ENCODE results near the gene ABR.
"Not testable (repeated sequence)": the region's sequence is repeated elsewhere in the genome, so short reads cannot be mapped to it uniquely, and the experiment has no call there.

The ABR gene

GRCh38 chr17:1071103-1071825, 108.5 kb downstream of the ABR start:
- DNase-seq (ENCODE audit: low read depth) = no peak

- DNase-seq (ENCODE audit: low read depth) = no peak
Measured at GRCh38 chr17:1070411-1070810, 109.4 kb downstream of the ABR start.

- DNase-seq (ENCODE audit: low read depth) = no peak
Measured at GRCh38 chr17:1069847-1070246, 109.9 kb downstream of the ABR start.

- DNase-seq (ENCODE audit: low read depth) = no peak
Measured at GRCh38 chr17:1068356-1068755, 111.4 kb downstream of the ABR start.

- no peak for DNase-seq (ENCODE audit: low read depth)
Measured at GRCh38 chr17:1067282-1067956, 112.4 kb downstream of the ABR start.

GRCh38 chr17:1065416-1065815, 114.4 kb downstream of the ABR start:
- DNase-seq (ENCODE audit: low read depth) = not testable (repeated sequence)

- peak; percentile 96 for DNase-seq (ENCODE audit: low read depth)
Measured at GRCh38 chr17:1060991-1061390, 118.8 kb downstream of the ABR start.

GRCh38 chr17:1059131-1059795, 120.5 kb downstream of the ABR start:
- DNase-seq (ENCODE audit: low read depth) = no peak

GRCh38 chr17:1058423-1059130, 121.2 kb downstream of the ABR start:
- DNase-seq (ENCODE audit: low read depth) = peak; percentile 40

GRCh38 chr17:1056761-1057160, 123.0 kb downstream of the ABR start:
- DNase-seq (ENCODE audit: low read depth) = no peak

- peak; percentile 67 for DNase-seq (ENCODE audit: low read depth)
Measured at GRCh38 chr17:1055751-1056645, 123.8 kb downstream of the ABR start.

GRCh38 chr17:1055231-1055630, 124.5 kb downstream of the ABR start:
- DNase-seq (ENCODE audit: low read depth) = no peak

GRCh38 chr17:1054656-1055055, 125.1 kb downstream of the ABR start:
- DNase-seq (ENCODE audit: low read depth) = no peak

- DNase-seq (ENCODE audit: low read depth) = no peak
Measured at GRCh38 chr17:1053661-1054360, 126.0 kb downstream of the ABR start.

GRCh38 chr17:1050996-1051925, 128.5 kb downstream of the ABR start:
- DNase-seq (ENCODE audit: low read depth) = no peak

GRCh38 chr17:1050246-1050995, 129.4 kb downstream of the ABR start:
- DNase-seq (ENCODE audit: low read depth) = no peak

GRCh38 chr17:1049446-1050225, 130.1 kb downstream of the ABR start:
- DNase-seq (ENCODE audit: low read depth) = no peak

GRCh38 chr17:1048516-1049115, 131.2 kb downstream of the ABR start:
- not testable (repeated sequence) for DNase-seq (ENCODE audit: low read depth)
